Activated B cell treated with CpG ODN at 0.5 μM for 24 hours (primary cell): Measurements from ENCODE around the gene CUX1. TPM values are rescaled to one million over a fixed set of nuclear protein-coding genes. Genes with fewer than 3 reads are reported as not detected.

Experiments
- ATAC-seq: fragments of 200-7000 bp; cut with Tn5 transposase; one replicate; pipeline ENCODE4 v1.10.0; 2021; ENCODE audit warnings: low read depth, mild to moderate bottlenecking, moderate library complexity
- CTCF ChIA-PET: fragments of 350-600 bp; sonication (Branson Sonifier 250); formaldehyde crosslinking; loops from one replicate; lab custom pipeline; 2021; ENCODE audit warnings: antibody characterized with exemption; lab: Charles Lee
- POLR2A ChIA-PET: fragments of 350-600 bp; sonication (Branson Sonifier 250); formaldehyde crosslinking; loops from one replicate; lab custom pipeline; 2021; ENCODE audit warnings: antibody characterized with exemption; lab: Charles Lee
- DNase-seq: peaks from one replicate; pipeline ENCODE4 v3.0.0; 2022
- H3K27ac Mint-ChIP-seq: one replicate; pipeline ENCODE4 v1.8.0; 2020; ENCODE audit warnings: mixed read lengths
- H3K27me3 Mint-ChIP-seq: one replicate; pipeline ENCODE4 v1.8.0; 2021; ENCODE audit warnings: mixed read lengths
- H3K36me3 Mint-ChIP-seq: one replicate; pipeline ENCODE4 v1.8.0; 2021; ENCODE audit warnings: low read depth, mixed read lengths
- H3K4me1 Mint-ChIP-seq: one replicate; pipeline ENCODE4 v1.8.0; 2021; ENCODE audit warnings: mixed read lengths
- H3K4me3 Mint-ChIP-seq: one replicate; pipeline ENCODE4 v1.8.0; 2020; ENCODE audit warnings: mild to moderate bottlenecking, mixed read lengths
- H3K9me3 Mint-ChIP-seq: one replicate; pipeline ENCODE4 v1.8.0; 2020; ENCODE audit warnings: mixed read lengths
- intact Hi-C: fragments of 100-400 bp; cut with micrococcal nuclease; formaldehyde crosslinking; loops from one replicate; pipeline ENCODE4 v1.15.1; 2024
- total RNA-seq: library from RNA; stranded (reverse); gene quantifications from 2 replicates; pipeline ENCODE4 v1.2.3, GENCODE V29; 2022
- TF ChIP-seq, protein P1 (sequence below): fragments of 200-600 bp; IDR thresholded peaks from one replicate; pipeline ENCODE4 v1.8.0; 2022; ENCODE audit warnings: antibody characterized with exemption, mild to moderate bottlenecking

Gene CUX1
- total RNA-seq, 1 donor from 2014 or later = 61.7 TPM

GRCh38 chr7:102236592-102237287 lies 419.3 kb downstream of the CUX1 start:
- CTCF ChIA-PET = interaction anchor here (0.9 to 4.3 kb wide), 8 partner anchors 380 to 696 kb away, joined by 3 to 33 read pairs (median 6); no protein-coding TSS in a partner anchor
- intact Hi-C loops = loop anchor here (1.0 to 2.0 kb wide), 4 partner anchors 422 to 693 kb away; no protein-coding TSS in a partner anchor
- TF ChIP-seq, protein P1, sequence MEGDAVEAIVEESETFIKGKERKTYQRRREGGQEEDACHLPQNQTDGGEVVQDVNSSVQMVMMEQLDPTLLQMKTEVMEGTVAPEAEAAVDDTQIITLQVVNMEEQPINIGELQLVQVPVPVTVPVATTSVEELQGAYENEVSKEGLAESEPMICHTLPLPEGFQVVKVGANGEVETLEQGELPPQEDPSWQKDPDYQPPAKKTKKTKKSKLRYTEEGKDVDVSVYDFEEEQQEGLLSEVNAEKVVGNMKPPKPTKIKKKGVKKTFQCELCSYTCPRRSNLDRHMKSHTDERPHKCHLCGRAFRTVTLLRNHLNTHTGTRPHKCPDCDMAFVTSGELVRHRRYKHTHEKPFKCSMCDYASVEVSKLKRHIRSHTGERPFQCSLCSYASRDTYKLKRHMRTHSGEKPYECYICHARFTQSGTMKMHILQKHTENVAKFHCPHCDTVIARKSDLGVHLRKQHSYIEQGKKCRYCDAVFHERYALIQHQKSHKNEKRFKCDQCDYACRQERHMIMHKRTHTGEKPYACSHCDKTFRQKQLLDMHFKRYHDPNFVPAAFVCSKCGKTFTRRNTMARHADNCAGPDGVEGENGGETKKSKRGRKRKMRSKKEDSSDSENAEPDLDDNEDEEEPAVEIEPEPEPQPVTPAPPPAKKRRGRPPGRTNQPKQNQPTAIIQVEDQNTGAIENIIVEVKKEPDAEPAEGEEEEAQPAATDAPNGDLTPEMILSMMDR = peak; percentile 26
- Mint-ChIP-seq H3K9me3 (no peaks in the 10 kb centered on the region), H3K36me3 (peaks cover 50% of the 10 kb centered on the region), H3K27ac (no peak overlapping the region), H3K27me3 (no peaks in the 10 kb centered on the region), H3K4me1 (no peaks in the 10 kb centered on the region), H3K4me3 (no peak overlapping the region)
- DNase-seq (peak; percentile 39), ATAC-seq (peak; percentile 70)
- POLR2A ChIA-PET = no interaction called here

DNA sequence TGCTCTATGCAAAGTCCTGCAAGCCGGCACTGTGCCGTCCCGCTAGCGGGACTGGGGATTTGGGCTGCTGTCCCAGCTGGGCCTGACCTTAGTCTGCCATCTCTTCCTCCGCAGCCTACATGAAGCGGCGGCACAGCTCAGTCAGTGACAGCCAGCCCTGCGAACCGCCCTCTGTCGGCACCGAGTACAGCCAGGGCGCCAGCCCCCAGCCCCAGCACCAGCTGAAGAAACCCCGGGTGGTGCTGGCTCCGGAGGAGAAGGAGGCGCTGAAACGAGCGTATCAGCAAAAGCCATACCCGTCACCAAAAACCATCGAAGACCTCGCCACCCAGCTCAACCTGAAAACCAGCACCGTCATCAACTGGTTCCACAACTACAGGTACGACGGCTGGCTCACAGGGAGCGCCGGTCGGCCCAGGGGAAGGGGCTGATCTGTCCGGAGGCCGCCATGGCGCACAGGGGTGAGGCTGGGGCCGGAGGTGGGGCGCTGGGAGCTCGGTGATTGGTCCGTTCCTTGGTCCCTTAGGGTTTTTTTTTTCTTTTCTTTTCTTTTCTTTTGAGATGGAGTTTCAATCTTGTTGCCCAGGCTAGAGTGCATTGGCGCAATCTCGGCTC lies 421.9 kb downstream of the CUX1 start:
- intact Hi-C loops = no loop called here
- CTCF ChIA-PET = no interaction called here

DNA sequence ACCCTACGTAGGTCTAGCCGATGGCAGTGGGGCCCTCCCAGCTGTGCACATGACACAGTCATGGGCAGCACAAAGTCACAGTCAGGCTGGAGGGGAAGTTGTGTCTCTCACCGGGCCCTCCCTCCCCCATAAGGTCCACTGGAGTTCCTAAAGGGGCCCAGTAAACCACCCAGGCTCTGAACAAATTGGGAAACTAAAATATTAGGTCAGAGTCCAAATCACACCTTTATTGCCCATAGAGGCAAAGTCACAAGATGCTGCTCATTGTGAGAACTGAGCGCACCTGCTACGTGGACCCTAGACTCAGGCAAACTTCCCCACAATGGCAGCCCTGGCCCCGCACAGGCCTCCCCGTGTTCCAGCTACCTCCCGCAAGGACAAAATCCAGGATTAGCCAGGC lies 424.0 kb downstream of the CUX1 start:
- no peaks in the 10 kb centered on the region for H3K27me3 Mint-ChIP-seq
- ATAC-seq (no peak), DNase-seq (no peak)
- ChIA-PET CTCF (no interaction called here), POLR2A (interaction anchor here (0.6 kb wide), 1 partner anchor 1284 kb away, joined by 6 read pairs; no protein-coding TSS in a partner anchor)
- no peaks in the 10 kb centered on the region for H3K9me3 Mint-ChIP-seq
- TF ChIP-seq, protein P1 = no peak
- H3K4me3 Mint-ChIP-seq = no peak overlapping the region
- no peaks in the 10 kb centered on the region for H3K4me1 Mint-ChIP-seq
- H3K27ac Mint-ChIP-seq = no peak overlapping the region
- peaks cover 43% of the 10 kb centered on the region for H3K36me3 Mint-ChIP-seq
- intact Hi-C loops = no loop called here

More for the DNA sequence above, 421.9 kb downstream of the CUX1 start:
- ATAC-seq (no peak), DNase-seq (no peak)
- H3K4me1 Mint-ChIP-seq = no peaks in the 10 kb centered on the region
- TF ChIP-seq, protein P1 = no peak
- POLR2A ChIA-PET = no interaction called here
- H3K27me3 Mint-ChIP-seq = no peaks in the 10 kb centered on the region
- no peak overlapping the region for H3K27ac Mint-ChIP-seq
- H3K36me3 Mint-ChIP-seq = peaks cover 49% of the 10 kb centered on the region
- no peak overlapping the region for H3K4me3 Mint-ChIP-seq
- no peaks in the 10 kb centered on the region for H3K9me3 Mint-ChIP-seq

GRCh38 chr7:102244601-102245000 lies 427.2 kb downstream of the CUX1 start:
- no peak overlapping the region for H3K27ac Mint-ChIP-seq
- CTCF ChIA-PET = interaction anchor here (0.7 kb wide), 1 partner anchor 25 kb away, joined by 3 read pairs; no protein-coding TSS in a partner anchor
- H3K27me3 Mint-ChIP-seq = no peaks in the 10 kb centered on the region
- TF ChIP-seq, protein P1 = no peak
- peaks cover 37% of the 10 kb centered on the region for H3K36me3 Mint-ChIP-seq
- no peaks in the 10 kb centered on the region for H3K9me3 Mint-ChIP-seq
- POLR2A ChIA-PET = no interaction called here
- intact Hi-C loops = no loop called here
- H3K4me1 Mint-ChIP-seq = no peaks in the 10 kb centered on the region
- no peak for ATAC-seq
- no peak for DNase-seq
- no peak overlapping the region for H3K4me3 Mint-ChIP-seq

DNA sequence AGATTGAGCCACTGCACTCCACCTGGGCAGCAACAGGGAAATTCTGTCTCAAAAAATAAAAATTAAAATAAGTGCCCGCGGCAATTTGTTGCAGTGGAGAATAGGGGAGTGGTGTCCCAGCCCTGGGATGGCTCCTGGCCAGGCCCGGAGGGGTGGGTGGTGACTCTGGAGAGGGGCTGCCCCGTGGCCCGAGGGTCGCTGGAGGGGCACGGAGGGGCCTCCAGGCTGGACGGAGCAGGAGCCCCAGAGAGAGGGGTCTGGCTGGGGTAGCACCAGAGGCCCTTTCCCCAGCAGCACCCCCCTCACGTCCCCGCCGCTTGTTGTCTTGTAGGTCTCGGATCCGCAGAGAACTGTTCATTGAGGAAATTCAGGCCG lies 430.6 kb downstream of the CUX1 start:
- ChIA-PET POLR2A (no interaction called here), CTCF (no interaction called here)
- DNase-seq (no peak), ATAC-seq (no peak)
- peaks cover 6% of the 10 kb centered on the region for H3K4me1 Mint-ChIP-seq
- TF ChIP-seq, protein P1 = no peak
- peaks cover 26% of the 10 kb centered on the region for H3K36me3 Mint-ChIP-seq
- H3K27ac Mint-ChIP-seq = no peak overlapping the region
- H3K9me3 Mint-ChIP-seq = no peaks in the 10 kb centered on the region
- intact Hi-C loops = no loop called here
- H3K4me3 Mint-ChIP-seq = no peak overlapping the region
- H3K27me3 Mint-ChIP-seq = no peaks in the 10 kb centered on the region
